ENCODE results near the gene ARHGAP26. TPM values are rescaled to one million over a fixed set of nuclear protein-coding genes. Genes with fewer than 3 reads are reported as not detected.

Gene ARHGAP26
- polyA plus RNA-seq, 1 donor from 2014 or later: 0.83 TPM

DNA sequence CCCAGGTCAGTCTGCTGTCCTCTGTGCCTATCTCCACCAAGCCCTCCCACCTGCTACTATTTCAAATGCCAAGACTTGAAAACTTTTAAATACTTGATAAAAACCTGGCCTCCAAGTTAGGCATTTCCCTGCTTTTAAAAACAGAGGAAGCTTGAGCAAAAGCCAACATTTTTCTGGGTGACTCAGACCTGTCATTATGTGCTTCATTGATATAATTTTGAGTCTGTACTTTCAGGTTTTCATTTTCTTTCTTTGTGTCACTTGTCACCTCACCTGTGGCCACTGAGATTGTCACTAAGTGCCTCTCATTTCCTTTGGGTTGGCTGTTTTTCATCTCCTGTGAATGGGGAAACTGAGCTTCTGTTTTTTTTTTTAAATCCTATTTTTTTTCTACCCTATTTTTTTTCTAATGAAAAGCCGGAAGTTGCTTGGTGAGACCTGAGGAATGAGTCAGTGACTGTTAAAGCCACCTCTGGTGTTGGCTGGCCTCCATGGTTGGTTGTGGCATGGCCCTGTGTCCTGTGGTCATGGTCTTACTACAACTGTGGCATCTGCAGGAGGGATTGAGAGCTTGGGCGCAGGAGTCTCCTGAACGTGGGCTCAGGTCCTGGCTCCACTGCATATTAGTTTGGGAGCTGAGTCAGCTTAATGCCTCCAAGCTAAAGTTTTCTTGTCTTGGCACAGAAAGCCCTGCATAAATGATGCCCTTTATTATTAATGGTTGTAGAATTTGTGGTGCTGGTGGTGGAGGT lies 56.7 kb downstream of the ARHGAP26 start:
- Histone ChIP-seq H3K9ac (ENCODE audit: low read length) (no peak overlapping the region), H3K27ac (ENCODE audit: low read length) (no peak overlapping the region), H2AFZ (ENCODE audit: low read depth, low read length) (no peak overlapping the region), H4K20me1 (ENCODE audit: insufficient read depth) (no peaks in the 10 kb centered on the region), H3K4me3 (ENCODE audit: low read length) (no peak overlapping the region), H3F3A (ENCODE audit: insufficient read depth, low read length, poor library complexity, severe bottlenecking) (no peaks in the 10 kb centered on the region), H3K36me3 (ENCODE audit: insufficient read depth, low read length) (no peaks in the 10 kb centered on the region), H3K27me3 (ENCODE audit: insufficient read depth, low read depth, low read length) (no peaks in the 10 kb centered on the region), H3K79me2 (replicated peaks; ENCODE audit: insufficient read depth, low read length) (no peaks in the 10 kb centered on the region), H3K9me3 (ENCODE audit: low read length) (no peaks in the 10 kb centered on the region), H3K4me2 (ENCODE audit: low read length) (no peak overlapping the region), H3K9me2 (ENCODE audit: insufficient read depth, low read length) (no peaks in the 10 kb centered on the region)
- TF ChIP-seq, protein P1, sequence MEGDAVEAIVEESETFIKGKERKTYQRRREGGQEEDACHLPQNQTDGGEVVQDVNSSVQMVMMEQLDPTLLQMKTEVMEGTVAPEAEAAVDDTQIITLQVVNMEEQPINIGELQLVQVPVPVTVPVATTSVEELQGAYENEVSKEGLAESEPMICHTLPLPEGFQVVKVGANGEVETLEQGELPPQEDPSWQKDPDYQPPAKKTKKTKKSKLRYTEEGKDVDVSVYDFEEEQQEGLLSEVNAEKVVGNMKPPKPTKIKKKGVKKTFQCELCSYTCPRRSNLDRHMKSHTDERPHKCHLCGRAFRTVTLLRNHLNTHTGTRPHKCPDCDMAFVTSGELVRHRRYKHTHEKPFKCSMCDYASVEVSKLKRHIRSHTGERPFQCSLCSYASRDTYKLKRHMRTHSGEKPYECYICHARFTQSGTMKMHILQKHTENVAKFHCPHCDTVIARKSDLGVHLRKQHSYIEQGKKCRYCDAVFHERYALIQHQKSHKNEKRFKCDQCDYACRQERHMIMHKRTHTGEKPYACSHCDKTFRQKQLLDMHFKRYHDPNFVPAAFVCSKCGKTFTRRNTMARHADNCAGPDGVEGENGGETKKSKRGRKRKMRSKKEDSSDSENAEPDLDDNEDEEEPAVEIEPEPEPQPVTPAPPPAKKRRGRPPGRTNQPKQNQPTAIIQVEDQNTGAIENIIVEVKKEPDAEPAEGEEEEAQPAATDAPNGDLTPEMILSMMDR (IDR thresholded peaks at IDR 0.05; ENCODE audit: poor library complexity, severe bottlenecking): no peak
- TF ChIP-seq POLR2AphosphoS5 (IDR thresholded peaks at IDR 0.05) (no peak), RAD21 (conservative IDR thresholded peaks at IDR 0.05) (no peak), SMC3 (conservative IDR thresholded peaks at IDR 0.05; ENCODE audit: poor library complexity) (no peak), TAF1 (IDR thresholded peaks at IDR 0.05; ENCODE audit: low read depth) (no peak), EP300 (conservative IDR thresholded peaks at IDR 0.05; ENCODE audit: poor library complexity, severe bottlenecking) (no peak)

DNA sequence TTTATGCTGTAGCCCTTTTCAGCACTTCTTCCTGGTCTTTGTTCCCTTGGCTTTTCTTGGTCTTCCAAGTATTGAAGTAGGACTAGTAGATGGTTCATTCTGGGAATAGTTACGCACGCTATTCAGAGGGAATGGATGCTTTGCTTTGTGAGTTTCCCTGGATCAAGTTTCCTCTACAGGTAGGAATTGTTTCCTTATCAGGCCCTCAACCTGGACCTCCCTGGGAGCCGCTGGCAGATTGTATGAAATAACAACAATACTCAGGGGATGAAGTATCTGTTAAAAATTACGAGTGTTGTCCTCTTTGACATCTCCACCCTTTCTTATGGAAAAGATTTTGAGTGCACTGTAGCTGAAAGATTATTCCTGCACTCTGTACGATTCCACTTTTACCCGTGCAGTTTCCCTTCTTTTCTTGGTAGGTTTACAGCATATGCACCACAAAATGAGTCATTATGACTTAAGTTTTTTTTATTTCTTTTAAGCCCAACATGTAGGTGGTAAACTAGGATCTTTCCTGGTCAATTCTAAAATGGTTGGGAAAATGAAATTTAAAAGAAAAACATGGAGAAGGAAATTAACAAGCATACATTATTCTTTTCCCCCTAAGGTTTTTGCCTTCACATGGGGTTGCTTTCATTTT lies 57.9 kb downstream of the ARHGAP26 start:
- no peaks in the 10 kb centered on the region for H3K79me2 ChIP-seq (replicated peaks; ENCODE audit: insufficient read depth, low read length)
- H3K9ac ChIP-seq (ENCODE audit: low read length): no peak overlapping the region
- H4K20me1 ChIP-seq (ENCODE audit: insufficient read depth): no peaks in the 10 kb centered on the region
- H3K27ac ChIP-seq (ENCODE audit: low read length): no peak overlapping the region
- H3K4me3 ChIP-seq (ENCODE audit: low read length): no peak overlapping the region
- H3K36me3 ChIP-seq (ENCODE audit: insufficient read depth, low read length): no peaks in the 10 kb centered on the region
- no peaks in the 10 kb centered on the region for H3K9me2 ChIP-seq (ENCODE audit: insufficient read depth, low read length)
- H2AFZ ChIP-seq (ENCODE audit: low read depth, low read length): no peak overlapping the region
- no peaks in the 10 kb centered on the region for H3K9me3 ChIP-seq (ENCODE audit: low read length)
- H3K27me3 ChIP-seq (ENCODE audit: insufficient read depth, low read depth, low read length): no peaks in the 10 kb centered on the region
- no peaks in the 10 kb centered on the region for H3F3A ChIP-seq (ENCODE audit: insufficient read depth, low read length, poor library complexity, severe bottlenecking)
- TF ChIP-seq MXI1 (conservative IDR thresholded peaks at IDR 0.05; ENCODE audit: poor library complexity, severe bottlenecking) (no peak), EP300 (conservative IDR thresholded peaks at IDR 0.05; ENCODE audit: poor library complexity, severe bottlenecking) (no peak), EZH2 (IDR thresholded peaks at IDR 0.05; ENCODE audit: borderline replicate concordance, insufficient read depth, low read length, poor library complexity, severe bottlenecking) (no peak), TAF1 (IDR thresholded peaks at IDR 0.05; ENCODE audit: low read depth) (no peak), POLR2AphosphoS5 (IDR thresholded peaks at IDR 0.05) (no peak), SMC3 (conservative IDR thresholded peaks at IDR 0.05; ENCODE audit: poor library complexity) (no peak), RAD21 (conservative IDR thresholded peaks at IDR 0.05) (no peak)
- TF ChIP-seq, protein P1 (IDR thresholded peaks at IDR 0.05; ENCODE audit: poor library complexity, severe bottlenecking): no peak
- TF ChIP-seq, protein P2, sequence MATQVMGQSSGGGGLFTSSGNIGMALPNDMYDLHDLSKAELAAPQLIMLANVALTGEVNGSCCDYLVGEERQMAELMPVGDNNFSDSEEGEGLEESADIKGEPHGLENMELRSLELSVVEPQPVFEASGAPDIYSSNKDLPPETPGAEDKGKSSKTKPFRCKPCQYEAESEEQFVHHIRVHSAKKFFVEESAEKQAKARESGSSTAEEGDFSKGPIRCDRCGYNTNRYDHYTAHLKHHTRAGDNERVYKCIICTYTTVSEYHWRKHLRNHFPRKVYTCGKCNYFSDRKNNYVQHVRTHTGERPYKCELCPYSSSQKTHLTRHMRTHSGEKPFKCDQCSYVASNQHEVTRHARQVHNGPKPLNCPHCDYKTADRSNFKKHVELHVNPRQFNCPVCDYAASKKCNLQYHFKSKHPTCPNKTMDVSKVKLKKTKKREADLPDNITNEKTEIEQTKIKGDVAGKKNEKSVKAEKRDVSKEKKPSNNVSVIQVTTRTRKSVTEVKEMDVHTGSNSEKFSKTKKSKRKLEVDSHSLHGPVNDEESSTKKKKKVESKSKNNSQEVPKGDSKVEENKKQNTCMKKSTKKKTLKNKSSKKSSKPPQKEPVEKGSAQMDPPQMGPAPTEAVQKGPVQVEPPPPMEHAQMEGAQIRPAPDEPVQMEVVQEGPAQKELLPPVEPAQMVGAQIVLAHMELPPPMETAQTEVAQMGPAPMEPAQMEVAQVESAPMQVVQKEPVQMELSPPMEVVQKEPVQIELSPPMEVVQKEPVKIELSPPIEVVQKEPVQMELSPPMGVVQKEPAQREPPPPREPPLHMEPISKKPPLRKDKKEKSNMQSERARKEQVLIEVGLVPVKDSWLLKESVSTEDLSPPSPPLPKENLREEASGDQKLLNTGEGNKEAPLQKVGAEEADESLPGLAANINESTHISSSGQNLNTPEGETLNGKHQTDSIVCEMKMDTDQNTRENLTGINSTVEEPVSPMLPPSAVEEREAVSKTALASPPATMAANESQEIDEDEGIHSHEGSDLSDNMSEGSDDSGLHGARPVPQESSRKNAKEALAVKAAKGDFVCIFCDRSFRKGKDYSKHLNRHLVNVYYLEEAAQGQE (IDR thresholded peaks at IDR 0.05; ENCODE audit: borderline replicate concordance): no peak
- no peak overlapping the region for H3K4me2 ChIP-seq (ENCODE audit: low read length)
